HG03354 (cell line): ENCODE data around the gene REEP1.
A peak's percentile ranks its signal among the peaks of the same experiment; 100 is the strongest.

Experiments used
- ATAC-seq: cut with Tn5 transposase; IDR thresholded peaks from one replicate; pipeline ENCODE4 v1.9.1; 2021; ENCODE audit warnings: mild to moderate bottlenecking; ENCODE audit not compliant: unreplicated experiment, poor library complexity, severe bottlenecking

The REEP1 gene

DNA sequence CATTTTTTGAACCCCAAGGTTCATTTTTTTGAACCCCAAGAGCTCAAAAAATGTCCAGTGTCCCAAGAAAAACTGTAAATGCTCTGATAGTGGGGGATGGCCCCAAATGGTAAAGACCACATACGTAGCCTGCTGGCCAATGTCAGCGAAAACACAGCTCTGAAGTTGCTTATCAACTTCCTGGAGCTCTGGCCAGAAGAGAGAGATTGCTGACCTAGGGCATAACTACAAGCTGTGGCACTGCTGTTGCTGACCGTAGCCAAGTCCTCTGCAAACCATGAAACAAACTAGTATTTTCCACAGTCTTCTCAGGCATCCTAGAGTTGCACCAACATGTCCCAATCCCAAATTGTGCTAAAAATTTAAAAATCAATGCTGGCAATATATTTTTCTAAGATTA lies 50.9 kb downstream of the REEP1 start:
- no peak for ATAC-seq

- no peak for ATAC-seq
Measured at GRCh38 chr2:86285981-86286380, 51.4 kb downstream of the REEP1 start.

DNA sequence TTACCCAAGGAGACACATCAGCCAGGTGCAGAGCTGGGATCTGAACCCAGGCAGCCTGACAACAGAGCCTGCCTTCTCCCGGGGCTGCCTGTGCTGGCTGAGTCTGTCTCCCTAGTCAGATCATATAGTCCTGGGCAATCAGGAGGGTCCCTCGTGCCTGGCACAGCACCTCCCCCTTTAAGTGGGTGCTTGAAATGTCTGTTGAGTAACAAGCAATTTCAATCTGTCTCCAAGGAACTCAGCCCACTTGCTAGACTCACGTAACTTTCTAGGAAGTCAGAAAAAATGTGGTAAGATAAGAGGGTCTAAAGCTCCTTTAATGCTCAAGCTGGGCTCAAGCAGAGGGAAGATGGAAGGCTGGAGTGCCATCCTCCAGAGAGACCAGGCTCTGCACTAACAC lies 51.9 kb downstream of the REEP1 start:
- ATAC-seq = no peak

DNA sequence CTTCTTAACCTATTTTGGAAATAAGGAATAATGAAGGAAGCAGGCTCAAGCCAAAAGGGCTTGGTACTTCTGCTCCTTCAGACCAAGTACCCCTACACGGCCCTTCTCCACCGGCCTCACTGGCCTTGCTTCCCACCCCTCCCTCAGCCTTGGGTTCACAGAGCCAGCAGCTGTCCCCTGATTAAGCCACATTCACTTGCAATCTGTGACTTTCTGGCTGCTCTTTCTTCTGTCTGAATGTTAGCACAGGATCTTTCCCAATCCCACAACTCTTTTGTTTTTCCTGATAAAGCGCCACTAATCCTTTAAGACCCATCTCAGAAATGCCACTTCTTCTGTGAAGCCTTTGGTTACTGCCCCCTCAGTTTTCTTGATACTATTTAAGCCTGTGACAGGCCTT lies 52.4 kb downstream of the REEP1 start:
- no peak for ATAC-seq

DNA sequence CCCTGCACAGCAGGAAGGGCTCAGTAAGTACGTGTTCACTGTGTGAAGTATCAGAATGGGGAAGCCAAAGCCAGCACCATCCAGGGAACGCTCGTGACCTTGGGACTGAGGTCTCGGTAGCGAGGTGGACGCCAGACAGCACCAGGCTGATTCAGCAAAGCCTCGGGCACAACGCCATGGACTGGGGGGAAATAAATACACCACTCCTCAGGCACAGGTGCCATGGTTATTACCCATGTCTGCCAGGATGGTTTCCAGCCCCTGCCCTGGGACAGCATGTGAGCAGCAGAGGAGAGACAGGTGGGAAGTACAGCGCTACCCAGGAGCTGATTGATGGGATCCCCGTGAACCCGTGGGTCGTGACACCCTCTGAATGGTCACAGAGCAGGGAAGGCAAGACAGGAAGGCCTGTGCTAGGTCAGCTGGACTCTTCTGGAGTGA lies 53.0 kb downstream of the REEP1 start:
- ATAC-seq = no peak

- ATAC-seq = no peak
Measured at GRCh38 chr2:86283411-86284030, 53.9 kb downstream of the REEP1 start.

GRCh38 chr2:86281066-86281700 lies 56.2 kb downstream of the REEP1 start:
- no peak for ATAC-seq

GRCh38 chr2:86280191-86280667 lies 57.2 kb downstream of the REEP1 start:
- ATAC-seq = no peak

DNA sequence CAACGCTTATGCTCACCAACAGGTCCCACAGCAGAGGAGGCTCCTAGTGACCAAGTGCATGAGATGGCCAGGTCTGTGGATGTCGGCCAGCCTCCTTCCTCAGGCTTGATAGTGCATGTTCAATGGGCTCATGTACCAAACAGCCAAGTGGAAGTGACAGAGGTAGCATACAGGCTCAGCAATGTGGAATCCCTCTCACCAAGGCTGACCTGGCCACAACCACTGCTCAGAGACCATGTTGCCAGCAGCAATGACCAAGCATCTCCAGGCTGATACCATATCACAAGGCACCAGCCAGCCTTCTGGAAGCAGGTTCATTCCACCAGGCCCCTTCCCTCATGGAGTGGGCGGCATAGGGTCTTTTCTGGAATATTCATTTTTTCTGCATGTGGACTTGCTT lies 61.5 kb downstream of the REEP1 start:
- ATAC-seq = no peak

GRCh38 chr2:86275384-86275799 lies 62.0 kb downstream of the REEP1 start:
- ATAC-seq = no peak

GRCh38 chr2:86274918-86275275 lies 62.5 kb downstream of the REEP1 start:
- peak; percentile 41 for ATAC-seq

DNA sequence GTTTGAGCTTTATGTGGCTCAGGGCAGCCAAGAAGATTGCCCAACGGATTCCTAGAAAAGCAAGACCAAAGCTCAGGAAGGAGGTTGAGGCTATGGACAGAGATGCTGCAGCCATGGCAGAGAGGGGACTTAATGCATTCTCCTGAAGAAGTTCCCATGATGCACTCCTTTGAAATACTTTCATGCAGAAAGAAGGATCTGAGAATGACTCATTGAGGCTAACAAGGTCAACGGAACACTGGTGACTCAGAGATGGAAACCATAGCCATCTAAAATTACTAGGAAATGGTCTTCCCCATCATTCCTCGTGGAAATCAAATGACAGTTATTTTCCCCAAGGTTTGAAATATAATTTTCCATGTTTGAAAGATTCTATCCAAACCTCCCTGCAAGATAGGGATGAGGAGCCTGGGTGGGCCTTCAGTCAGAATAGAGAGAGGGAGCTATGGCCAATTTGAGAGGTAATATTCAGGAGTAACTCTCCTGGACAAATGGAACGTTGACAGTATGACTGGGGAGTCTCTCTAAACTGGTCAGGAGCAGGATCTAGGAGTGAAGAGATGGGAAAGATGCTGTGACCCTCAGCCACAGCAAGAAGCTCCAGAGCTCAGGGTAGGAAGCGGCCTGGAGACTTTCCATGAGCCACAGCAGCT lies 63.0 kb downstream of the REEP1 start:
- ATAC-seq = no peak

GRCh38 chr2:86272111-86272510 lies 65.3 kb downstream of the REEP1 start:
- ATAC-seq = no peak

GRCh38 chr2:86271248-86271647 lies 66.2 kb downstream of the REEP1 start:
- no peak for ATAC-seq

DNA sequence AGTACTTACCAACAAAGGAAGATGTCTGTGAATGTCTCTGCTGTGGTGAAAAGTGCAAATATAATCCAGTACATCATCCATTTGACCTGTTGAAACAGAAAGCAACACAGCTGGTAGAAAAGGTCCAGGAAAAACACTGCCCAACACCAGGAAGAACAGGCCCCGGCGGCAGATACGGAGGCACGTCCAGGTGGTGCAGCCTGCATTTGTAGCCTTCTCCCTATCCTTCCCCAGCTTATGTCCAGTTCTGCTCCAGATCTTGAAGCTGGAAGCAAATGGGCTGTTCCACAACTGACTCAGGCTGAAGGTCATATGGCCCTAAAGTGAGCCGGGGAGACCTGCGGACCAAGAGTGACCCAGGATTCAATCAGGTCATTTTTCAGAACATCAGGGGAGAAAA lies 73.5 kb downstream of the REEP1 start:
- ATAC-seq = no peak

- ATAC-seq = no peak
Measured at GRCh38 chr2:86260978-86261377, 76.4 kb downstream of the REEP1 start.

- ATAC-seq = no peak
Measured at GRCh38 chr2:86258106-86258505, 79.3 kb downstream of the REEP1 start.

- no peak for ATAC-seq
Measured at GRCh38 chr2:86256982-86257381, 80.4 kb downstream of the REEP1 start.

DNA sequence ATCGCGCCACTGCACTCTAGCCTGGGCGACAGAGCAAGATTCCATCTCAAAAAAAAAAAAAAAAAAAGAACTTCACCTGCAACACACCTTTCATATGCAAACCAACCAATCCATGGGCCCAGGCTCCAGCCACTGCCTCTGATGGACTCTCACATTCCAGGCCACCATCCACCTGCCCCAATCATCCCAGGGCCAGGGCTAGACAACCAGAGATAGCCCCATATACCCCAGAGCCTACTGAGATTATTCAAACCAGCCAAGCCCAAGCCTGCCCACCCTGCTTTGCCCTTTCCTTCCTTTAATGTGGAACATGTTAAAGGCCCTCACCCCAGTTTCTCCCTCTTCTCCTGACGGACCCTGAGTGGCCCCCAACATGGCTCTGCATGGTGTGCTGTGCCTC lies 81.1 kb downstream of the REEP1 start:
- ATAC-seq = no peak

- no peak for ATAC-seq
Measured at GRCh38 chr2:86254576-86255538, 82.6 kb downstream of the REEP1 start.
